ENCODE measurements around the gene RNF125. TPM values are rescaled to one million over a fixed set of nuclear protein-coding genes. Genes with fewer than 3 reads are reported as not detected.

Gene RNF125
- total RNA-seq, 2 donors from 2014 or later, result 12.0 to 21.3 TPM

GRCh38 chr18:32040936-32041335 lies 22.3 kb downstream of the RNF125 start:
- Mint-ChIP-seq H3K27ac (peak overlapping the region; percentile 79 to 93), H3K27me3 (no peaks in the 10 kb centered on the region), H3K9me3 (peaks cover 3% of the 10 kb centered on the region), H3K4me3 (peak overlapping the region; percentile 74), H3K4me1 (ENCODE audit: low read depth in 2 of 2) (peaks cover 50 to 62% of the 10 kb centered on the region in 2 donors), H3K36me3 (peaks cover 7% of the 10 kb centered on the region)
- DNase-seq (ENCODE audit: low spot score) (no peak), ATAC-seq (peak; percentile 86 to 87)

- Mint-ChIP-seq H3K36me3 (peaks cover 7% of the 10 kb centered on the region), H3K4me3 (peak overlapping the region; percentile 51), H3K4me1 (ENCODE audit: low read depth in 2 of 2) (peaks cover 42 to 48% of the 10 kb centered on the region in 2 donors), H3K27ac (peak overlapping the region; percentile 79 to 93), H3K9me3 (peaks cover 3% of the 10 kb centered on the region), H3K27me3 (no peaks in the 10 kb centered on the region)
- DNase-seq (ENCODE audit: low spot score) (no peak), ATAC-seq (no peak)
Observed at GRCh38 chr18:32042337-32042736, 23.7 kb downstream of the RNF125 start.

GRCh38 chr18:32048507-32049091 lies 30.0 kb downstream of the RNF125 start:
- Mint-ChIP-seq H3K36me3 (no peaks in the 10 kb centered on the region), H3K9me3 (no peaks in the 10 kb centered on the region), H3K4me3 (peak overlapping the region; percentile 69), H3K4me1 (ENCODE audit: low read depth in 2 of 2) (peaks cover 25 to 33% of the 10 kb centered on the region in 2 donors), H3K27ac (peak overlapping the region; percentile 84 to 89), H3K27me3 (no peaks in the 10 kb centered on the region)
- peak; percentile 70 to 71 for ATAC-seq
- no peak for DNase-seq (ENCODE audit: low spot score)

- no peaks in the 10 kb centered on the region for H3K27me3 Mint-ChIP-seq
- peaks cover 25 to 36% of the 10 kb centered on the region in 2 donors for H3K4me1 Mint-ChIP-seq (ENCODE audit: low read depth in 2 of 2)
- peak overlapping the region; percentile 84 to 89 for H3K27ac Mint-ChIP-seq
Observed at GRCh38 chr18:32049393-32050171, 31.0 kb downstream of the RNF125 start.

GRCh38 chr18:32056613-32057358 lies 38.2 kb downstream of the RNF125 start:
- ATAC-seq (no peak), DNase-seq (ENCODE audit: low spot score) (no peak)
- no peak overlapping the region for H3K4me3 Mint-ChIP-seq
- H3K9me3 Mint-ChIP-seq, result no peaks in the 10 kb centered on the region
- peaks cover 35 to 52% of the 10 kb centered on the region in 2 donors for H3K4me1 Mint-ChIP-seq (ENCODE audit: low read depth in 2 of 2)
- H3K36me3 Mint-ChIP-seq, result peaks cover 5% of the 10 kb centered on the region
- H3K27me3 Mint-ChIP-seq, result no peaks in the 10 kb centered on the region
- H3K27ac Mint-ChIP-seq, result peak overlapping the region; percentile 41 to 89

More at GRCh38 chr18:32049393-32050171, 31.0 kb downstream of the RNF125 start:
- peak overlapping the region; percentile 69 for H3K4me3 Mint-ChIP-seq
- no peak for DNase-seq (ENCODE audit: low spot score)
- ATAC-seq, result peak; percentile 74 to 81
- H3K36me3 Mint-ChIP-seq, result no peaks in the 10 kb centered on the region
- H3K9me3 Mint-ChIP-seq, result no peaks in the 10 kb centered on the region

- no peak overlapping the region for H3K4me3 Mint-ChIP-seq
- no peak for DNase-seq (ENCODE audit: low spot score)
- H3K36me3 Mint-ChIP-seq, result peaks cover 5% of the 10 kb centered on the region
- H3K27me3 Mint-ChIP-seq, result no peaks in the 10 kb centered on the region
- no peak for ATAC-seq
- peaks cover 39 to 51% of the 10 kb centered on the region in 2 donors for H3K4me1 Mint-ChIP-seq (ENCODE audit: low read depth in 2 of 2)
- peak overlapping the region in 1 of 2 donors; percentile 89 for H3K27ac Mint-ChIP-seq
- H3K9me3 Mint-ChIP-seq, result no peaks in the 10 kb centered on the region
Observed at GRCh38 chr18:32057624-32058165, 39.1 kb downstream of the RNF125 start.

- Mint-ChIP-seq H3K27ac (peak overlapping the region; percentile 45 to 89), H3K9me3 (no peaks in the 10 kb centered on the region), H3K4me3 (no peak overlapping the region), H3K36me3 (peaks cover 5% of the 10 kb centered on the region), H3K27me3 (no peaks in the 10 kb centered on the region), H3K4me1 (ENCODE audit: low read depth in 2 of 2) (peaks cover 39 to 48% of the 10 kb centered on the region in 2 donors)
- ATAC-seq, result no peak
- DNase-seq (ENCODE audit: low spot score), result no peak
Observed at GRCh38 chr18:32060026-32060425, 41.4 kb downstream of the RNF125 start.

- H3K4me1 Mint-ChIP-seq (ENCODE audit: low read depth in 2 of 2), result peaks cover 0 to 4% of the 10 kb centered on the region in 2 donors
- H3K27me3 Mint-ChIP-seq, result no peaks in the 10 kb centered on the region
- H3K27ac Mint-ChIP-seq, result peak overlapping the region; percentile 3 to 31
- H3K9me3 Mint-ChIP-seq, result no peaks in the 10 kb centered on the region
- DNase-seq (ENCODE audit: low spot score), result no peak
- no peak overlapping the region for H3K4me3 Mint-ChIP-seq
- H3K36me3 Mint-ChIP-seq, result peaks cover 5% of the 10 kb centered on the region
- no peak for ATAC-seq
Observed at GRCh38 chr18:32067375-32068167, 48.9 kb downstream of the RNF125 start.

- Mint-ChIP-seq H3K9me3 (no peaks in the 10 kb centered on the region), H3K36me3 (peaks cover 8% of the 10 kb centered on the region)
Observed at GRCh38 chr18:32072321-32072720, 53.7 kb downstream of the RNF125 start.

GRCh38 chr18:32074206-32074605 lies 55.6 kb downstream of the RNF125 start:
- Mint-ChIP-seq H3K4me3 (no peak overlapping the region), H3K36me3 (peaks cover 8% of the 10 kb centered on the region), H3K9me3 (no peaks in the 10 kb centered on the region), H3K27me3 (no peaks in the 10 kb centered on the region), H3K27ac (peak overlapping the region; percentile 55 to 88), H3K4me1 (ENCODE audit: low read depth in 2 of 2) (peaks cover 14 to 22% of the 10 kb centered on the region in 2 donors)
- no peak for DNase-seq (ENCODE audit: low spot score)
- peak; percentile 65 to 82 for ATAC-seq

More at GRCh38 chr18:32072321-32072720, 53.7 kb downstream of the RNF125 start:
- Mint-ChIP-seq H3K4me3 (no peak overlapping the region), H3K27me3 (no peaks in the 10 kb centered on the region), H3K4me1 (ENCODE audit: low read depth in 2 of 2) (peaks cover 14 to 24% of the 10 kb centered on the region in 2 donors), H3K27ac (no peak overlapping the region)
- DNase-seq (ENCODE audit: low spot score) (no peak), ATAC-seq (no peak)

- H3K9me3 Mint-ChIP-seq, result no peaks in the 10 kb centered on the region
- H3K4me3 Mint-ChIP-seq, result no peak overlapping the region
- H3K36me3 Mint-ChIP-seq, result peaks cover 4% of the 10 kb centered on the region
- peaks cover 26 to 28% of the 10 kb centered on the region in 2 donors for H3K4me1 Mint-ChIP-seq (ENCODE audit: low read depth in 2 of 2)
- H3K27ac Mint-ChIP-seq, result peak overlapping the region in 1 of 2 donors; percentile 60
- DNase-seq (ENCODE audit: low spot score) (no peak), ATAC-seq (no peak)
- H3K27me3 Mint-ChIP-seq, result no peaks in the 10 kb centered on the region
Observed at GRCh38 chr18:32078845-32079244, 60.2 kb downstream of the RNF125 start.

GRCh38 chr18:32081881-32082280 lies 63.3 kb downstream of the RNF125 start:
- Mint-ChIP-seq H3K9me3 (no peaks in the 10 kb centered on the region), H3K27ac (no peak overlapping the region), H3K4me1 (ENCODE audit: low read depth in 2 of 2) (peaks cover 31 to 36% of the 10 kb centered on the region in 2 donors), H3K27me3 (no peaks in the 10 kb centered on the region), H3K36me3 (no peaks in the 10 kb centered on the region), H3K4me3 (no peak overlapping the region)
- no peak for ATAC-seq
- DNase-seq (ENCODE audit: low spot score), result no peak

- peaks cover 32 to 42% of the 10 kb centered on the region in 2 donors for H3K4me1 Mint-ChIP-seq (ENCODE audit: low read depth in 2 of 2)
- H3K4me3 Mint-ChIP-seq, result peak overlapping the region; percentile 60
- no peaks in the 10 kb centered on the region for H3K27me3 Mint-ChIP-seq
- no peak for DNase-seq (ENCODE audit: low spot score)
- ATAC-seq, result no peak
- H3K27ac Mint-ChIP-seq, result peak overlapping the region; percentile 94
- no peaks in the 10 kb centered on the region for H3K9me3 Mint-ChIP-seq
- no peaks in the 10 kb centered on the region for H3K36me3 Mint-ChIP-seq
Observed at GRCh38 chr18:32083781-32084180, 65.2 kb downstream of the RNF125 start.

Measured in natural killer cell treated with Interleukin-12 subunit alpha and Interleukin-12 subunit beta and Interleukin-15 and Interleukin-18, amount 100 ng/mL, for 72 hours (primary cell).